ENCODE results near the gene ASB1.
"Not testable (repeated sequence)": the region's sequence is repeated elsewhere in the genome, so short reads cannot be mapped to it uniquely, and the experiment has no call there.

The ASB1 gene

DNA sequence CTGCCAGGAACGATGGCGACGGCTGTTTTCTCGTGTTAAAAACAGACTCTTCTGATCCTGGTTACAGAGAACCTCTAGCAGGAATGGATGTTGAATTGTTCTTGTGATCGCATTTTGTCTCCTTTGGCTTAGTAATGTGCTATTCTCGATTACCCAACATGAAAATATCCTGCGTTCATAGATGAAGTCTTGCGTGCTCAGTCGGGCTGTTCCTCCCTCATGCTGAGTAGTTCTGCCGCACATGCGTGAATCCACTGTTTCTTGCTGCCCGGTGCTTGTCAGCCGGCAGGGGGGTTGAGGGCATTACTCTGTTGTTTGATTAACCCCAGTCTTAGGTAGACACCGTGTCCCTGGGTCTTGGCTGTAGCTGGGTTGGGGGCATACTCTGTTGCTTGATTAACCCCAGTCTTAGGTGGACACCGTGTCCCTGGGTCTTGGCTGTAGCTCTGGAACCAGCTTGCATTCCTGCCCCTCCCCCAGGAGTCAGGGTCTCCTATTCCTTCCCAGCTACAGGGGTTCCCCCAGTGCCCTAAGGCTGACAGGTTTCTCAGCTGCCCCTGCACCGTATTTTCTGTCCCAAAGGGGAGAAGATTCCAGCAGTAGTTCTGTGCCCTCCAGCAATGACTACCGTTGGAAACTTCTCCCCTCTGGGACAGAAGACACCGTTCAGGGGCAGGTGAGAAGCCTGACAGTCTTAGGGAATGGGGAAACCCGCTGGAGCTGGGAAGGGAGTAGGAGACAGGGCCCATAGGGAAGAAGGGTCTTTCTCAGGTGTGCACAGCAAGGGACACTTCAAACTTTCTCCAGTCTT is 22.1 kb upstream of the ASB1 start:
- Histone ChIP-seq H3K9ac (ENCODE audit: low read length in 2 of 2) (no peak overlapping the region), H3K27ac (ENCODE audit: low read length) (no peak overlapping the region), H3K4me3 (ENCODE audit: low read length in 2 of 2) (no peak overlapping the region), H3K36me3 (ENCODE audit: control insufficient read depth in 2 of 2, insufficient read depth in 2 of 2, low read length in 2 of 2) (peaks cover 2 to 4% of the 10 kb centered on the region in 2 donors), H3K4me1 (ENCODE audit: control insufficient read depth, insufficient read depth, low read length) (no peaks in the 10 kb centered on the region), H3K9me3 (ENCODE audit: control insufficient read depth in 2 of 2, low read length in 2 of 2) (no peaks in the 10 kb centered on the region), H3K27me3 (ENCODE audit: control insufficient read depth in 1 of 2, insufficient read depth in 2 of 2, low read length in 2 of 2) (no peaks in the 10 kb centered on the region)

GRCh38 chr2:238405217-238405555 is 21.5 kb upstream of the ASB1 start:
- H3K27me3 ChIP-seq (ENCODE audit: control insufficient read depth in 1 of 2, insufficient read depth in 2 of 2, low read length in 2 of 2); H3K27ac ChIP-seq (ENCODE audit: low read length); H3K9me3 ChIP-seq (ENCODE audit: control insufficient read depth in 2 of 2, low read length in 2 of 2); H3K36me3 ChIP-seq (ENCODE audit: control insufficient read depth in 2 of 2, insufficient read depth in 2 of 2, low read length in 2 of 2); H3K4me1 ChIP-seq (ENCODE audit: control insufficient read depth, insufficient read depth, low read length); H3K9ac ChIP-seq (ENCODE audit: low read length in 2 of 2); H3K4me3 ChIP-seq (ENCODE audit: low read length in 2 of 2): not testable (repeated sequence)

DNA sequence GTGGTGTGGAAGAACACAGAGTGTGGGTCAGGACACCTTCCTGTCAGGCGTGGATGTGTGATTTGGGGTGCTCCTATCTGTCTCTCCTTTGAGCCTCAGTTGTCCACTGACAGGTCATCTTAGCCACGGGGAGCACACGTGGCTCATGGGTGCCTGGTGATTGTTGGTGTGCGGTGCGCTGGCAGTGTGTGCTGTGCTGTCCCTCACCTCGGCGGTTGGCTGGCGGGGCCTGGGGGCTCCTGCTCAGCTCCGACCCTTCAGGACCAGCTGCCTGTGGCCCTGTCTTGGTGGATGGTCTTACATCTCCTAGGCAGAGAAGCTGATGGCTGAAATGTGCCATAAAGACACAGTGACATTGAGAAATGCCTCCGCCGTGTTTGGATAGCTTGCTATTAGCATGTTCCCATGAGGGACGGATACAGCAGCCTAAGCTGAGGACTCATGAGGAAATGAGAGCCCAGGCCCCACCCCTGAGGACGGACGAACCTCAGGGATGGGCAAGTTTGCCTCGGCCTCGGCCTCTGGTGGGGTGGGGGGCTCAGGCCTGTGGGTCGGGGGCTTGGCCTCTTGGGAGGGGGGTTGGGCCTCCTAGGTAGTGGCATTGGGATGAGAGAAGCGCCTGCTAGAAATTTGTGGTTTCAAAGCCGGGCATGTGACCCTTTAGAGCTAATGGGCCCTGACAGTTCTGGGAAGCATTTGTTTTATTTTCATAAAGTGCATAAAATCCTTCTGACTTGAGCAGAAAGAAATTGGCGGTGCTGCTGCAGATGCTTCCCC is 20.3 kb upstream of the ASB1 start:
- Histone ChIP-seq H3K9ac (ENCODE audit: low read length in 2 of 2) (no peak overlapping the region), H3K27ac (ENCODE audit: low read length) (no peak overlapping the region), H3K4me1 (ENCODE audit: control insufficient read depth, insufficient read depth, low read length) (no peaks in the 10 kb centered on the region), H3K4me3 (ENCODE audit: low read length in 2 of 2) (no peak overlapping the region), H3K9me3 (ENCODE audit: control insufficient read depth in 2 of 2, low read length in 2 of 2) (no peaks in the 10 kb centered on the region), H3K36me3 (ENCODE audit: control insufficient read depth in 2 of 2, insufficient read depth in 2 of 2, low read length in 2 of 2) (peaks cover 2 to 3% of the 10 kb centered on the region in 2 donors), H3K27me3 (ENCODE audit: control insufficient read depth in 1 of 2, insufficient read depth in 2 of 2, low read length in 2 of 2) (no peaks in the 10 kb centered on the region)

- Histone ChIP-seq H3K4me3 (ENCODE audit: low read length in 2 of 2) (no peak overlapping the region), H3K36me3 (ENCODE audit: control insufficient read depth in 2 of 2, insufficient read depth in 2 of 2, low read length in 2 of 2) (no peaks in the 10 kb centered on the region), H3K27ac (ENCODE audit: low read length) (no peak overlapping the region), H3K9ac (ENCODE audit: low read length in 2 of 2) (no peak overlapping the region), H3K4me1 (ENCODE audit: control insufficient read depth, insufficient read depth, low read length) (no peaks in the 10 kb centered on the region), H3K27me3 (ENCODE audit: control insufficient read depth in 1 of 2, insufficient read depth in 2 of 2, low read length in 2 of 2) (no peaks in the 10 kb centered on the region), H3K9me3 (ENCODE audit: control insufficient read depth in 2 of 2, low read length in 2 of 2) (no peaks in the 10 kb centered on the region)
Measured at GRCh38 chr2:238406998-238407285, 19.8 kb upstream of the ASB1 start.

DNA sequence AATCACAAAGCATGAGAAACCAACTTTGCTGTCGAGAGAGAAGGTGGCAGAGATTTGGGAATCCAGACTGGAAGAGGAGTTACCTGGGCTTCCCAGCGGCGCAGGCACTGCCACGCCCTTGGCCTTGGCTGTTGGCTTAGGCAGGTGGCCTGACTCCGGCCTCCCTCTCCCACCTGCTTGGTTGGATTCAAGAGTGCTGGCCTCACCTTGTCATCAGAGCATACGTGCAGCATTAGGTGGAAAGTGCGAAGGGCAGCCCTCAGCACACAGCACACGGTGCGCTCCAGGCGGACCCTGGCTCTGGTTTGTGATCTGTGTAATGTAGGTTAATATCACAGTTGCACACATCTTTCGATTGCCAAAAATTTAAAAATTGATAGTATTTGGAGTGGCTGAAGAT is 19.2 kb upstream of the ASB1 start:
- Histone ChIP-seq H3K27me3 (ENCODE audit: control insufficient read depth in 1 of 2, insufficient read depth in 2 of 2, low read length in 2 of 2) (no peaks in the 10 kb centered on the region), H3K4me1 (ENCODE audit: control insufficient read depth, insufficient read depth, low read length) (no peaks in the 10 kb centered on the region), H3K36me3 (ENCODE audit: control insufficient read depth in 2 of 2, insufficient read depth in 2 of 2, low read length in 2 of 2) (no peaks in the 10 kb centered on the region), H3K4me3 (ENCODE audit: low read length in 2 of 2) (no peak overlapping the region), H3K9me3 (ENCODE audit: control insufficient read depth in 2 of 2, low read length in 2 of 2) (no peaks in the 10 kb centered on the region), H3K9ac (ENCODE audit: low read length in 2 of 2) (no peak overlapping the region), H3K27ac (ENCODE audit: low read length) (no peak overlapping the region)

DNA sequence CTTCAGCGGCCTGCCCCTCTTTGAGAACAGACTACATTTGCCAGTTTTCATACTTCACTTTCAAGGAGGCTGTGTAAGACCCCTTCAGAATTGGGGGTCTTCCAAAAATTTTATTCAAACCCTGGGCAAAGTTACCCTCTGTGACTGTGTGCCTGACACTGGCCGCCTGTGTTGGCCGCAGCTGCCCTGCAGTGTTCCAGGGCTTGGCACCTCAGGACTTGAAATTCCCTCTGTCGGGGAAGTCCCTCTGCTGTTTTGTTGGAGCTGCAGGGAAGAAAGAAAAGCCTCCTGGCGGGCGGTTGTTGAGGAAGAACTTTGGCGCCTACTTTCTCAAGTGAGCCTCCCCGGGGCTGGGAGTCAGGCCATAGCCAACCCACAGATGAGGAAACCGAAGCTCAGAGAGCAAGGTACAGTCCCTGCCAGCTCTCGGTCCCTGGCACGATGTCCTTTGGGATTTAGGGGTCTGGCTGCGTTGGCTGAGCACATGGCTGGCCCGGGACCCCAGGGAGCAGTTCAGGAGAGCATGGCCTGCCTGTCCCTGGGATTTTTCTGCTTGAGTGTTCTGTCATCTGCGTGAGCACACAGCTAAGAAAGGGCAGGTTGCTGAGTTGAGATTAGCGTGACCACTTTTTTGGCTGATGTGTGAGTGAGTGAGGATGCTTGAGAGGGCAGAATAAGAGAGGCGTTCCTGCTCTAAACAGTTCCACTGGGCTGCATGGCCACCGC is 17.9 kb upstream of the ASB1 start:
- H3K4me3 ChIP-seq (ENCODE audit: low read length in 2 of 2), result no peak overlapping the region
- H3K27me3 ChIP-seq (ENCODE audit: control insufficient read depth in 1 of 2, insufficient read depth in 2 of 2, low read length in 2 of 2), result no peaks in the 10 kb centered on the region
- no peaks in the 10 kb centered on the region for H3K36me3 ChIP-seq (ENCODE audit: control insufficient read depth in 2 of 2, insufficient read depth in 2 of 2, low read length in 2 of 2)
- no peak overlapping the region for H3K27ac ChIP-seq (ENCODE audit: low read length)
- H3K9me3 ChIP-seq (ENCODE audit: control insufficient read depth in 2 of 2, low read length in 2 of 2), result no peaks in the 10 kb centered on the region
- no peak overlapping the region for H3K9ac ChIP-seq (ENCODE audit: low read length in 2 of 2)
- H3K4me1 ChIP-seq (ENCODE audit: control insufficient read depth, insufficient read depth, low read length), result no peaks in the 10 kb centered on the region

DNA sequence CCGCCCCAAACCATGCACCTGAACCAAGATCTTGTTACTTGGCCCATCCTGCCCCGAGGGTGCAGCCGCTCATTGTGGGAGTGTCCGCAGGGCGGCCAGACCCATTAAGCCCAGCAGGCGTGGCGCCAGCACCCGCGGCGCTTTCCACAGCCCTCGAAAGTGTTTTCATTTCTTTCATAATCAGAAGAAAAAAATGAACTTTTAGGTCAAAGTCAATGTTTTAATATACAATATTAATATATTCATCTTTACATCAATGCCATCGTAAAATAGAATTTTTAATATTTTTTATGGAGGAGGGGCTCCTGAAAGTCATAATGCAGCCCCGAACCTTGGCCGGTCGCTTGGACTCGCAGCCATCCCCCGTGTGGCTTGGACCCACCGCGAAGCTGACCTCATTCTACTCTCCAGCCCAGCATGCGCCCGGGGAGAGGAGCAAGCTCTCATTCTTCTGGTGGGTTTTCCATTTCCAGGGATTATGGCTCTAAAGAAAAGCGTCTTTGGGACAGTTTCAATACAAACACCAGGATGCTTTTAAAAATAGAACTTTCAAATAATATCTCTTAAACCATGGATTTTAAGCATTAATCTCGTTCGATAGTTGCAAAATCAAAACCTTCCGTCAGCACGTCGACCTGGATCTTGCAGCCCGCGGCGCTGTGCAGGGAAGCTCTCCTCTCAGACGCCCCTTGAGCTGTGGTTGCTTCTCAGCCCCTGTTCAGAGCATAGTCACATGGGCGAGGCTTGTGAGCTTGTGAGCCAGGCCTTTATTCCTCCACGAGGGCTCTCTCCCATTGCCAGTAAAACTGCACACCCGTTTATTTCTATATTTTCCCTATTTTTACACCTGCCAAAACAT is 17.2 kb upstream of the ASB1 start:
- no peak overlapping the region for H3K27ac ChIP-seq (ENCODE audit: low read length)
- H3K27me3 ChIP-seq (ENCODE audit: control insufficient read depth in 1 of 2, insufficient read depth in 2 of 2, low read length in 2 of 2), result no peaks in the 10 kb centered on the region
- no peaks in the 10 kb centered on the region for H3K36me3 ChIP-seq (ENCODE audit: control insufficient read depth in 2 of 2, insufficient read depth in 2 of 2, low read length in 2 of 2)
- no peaks in the 10 kb centered on the region for H3K4me1 ChIP-seq (ENCODE audit: control insufficient read depth, insufficient read depth, low read length)
- H3K9ac ChIP-seq (ENCODE audit: low read length in 2 of 2), result no peak overlapping the region
- H3K4me3 ChIP-seq (ENCODE audit: low read length in 2 of 2), result no peak overlapping the region
- H3K9me3 ChIP-seq (ENCODE audit: control insufficient read depth in 2 of 2, low read length in 2 of 2), result no peaks in the 10 kb centered on the region

DNA sequence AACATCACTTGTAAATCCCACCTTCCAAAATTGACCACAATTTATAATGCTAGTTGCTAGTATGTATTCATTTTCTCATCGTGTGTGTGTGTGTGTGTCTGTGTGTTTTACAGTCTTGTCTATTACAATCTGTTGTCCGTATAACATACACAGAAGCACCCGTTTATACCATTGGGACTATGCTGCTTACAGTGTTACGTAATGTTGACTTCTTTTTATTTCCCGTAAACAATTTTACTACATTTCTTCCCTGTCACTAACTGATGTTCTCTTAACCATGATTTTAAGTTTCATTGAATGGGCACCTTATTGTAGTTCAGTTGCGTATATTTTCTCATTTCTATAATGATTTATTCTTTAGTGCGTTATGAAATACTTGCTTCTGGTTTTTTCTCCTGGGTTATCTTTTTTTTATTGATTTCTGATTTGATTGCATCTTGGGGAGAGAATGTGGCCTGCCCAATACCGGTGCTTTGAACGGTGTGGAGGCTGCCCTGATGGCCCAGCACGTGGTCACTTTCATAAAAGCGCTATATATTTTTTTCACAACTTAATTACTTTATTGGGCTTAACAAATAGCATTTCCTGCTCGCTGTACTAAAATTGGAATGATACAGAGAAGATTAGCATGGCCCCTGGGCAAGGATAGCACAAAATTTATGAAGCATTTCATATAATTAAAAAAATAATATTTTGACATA is 14.5 kb upstream of the ASB1 start:
- Histone ChIP-seq H3K4me3 (ENCODE audit: low read length in 2 of 2) (no peak overlapping the region), H3K27me3 (ENCODE audit: control insufficient read depth in 1 of 2, insufficient read depth in 2 of 2, low read length in 2 of 2) (no peaks in the 10 kb centered on the region), H3K9me3 (ENCODE audit: control insufficient read depth in 2 of 2, low read length in 2 of 2) (no peaks in the 10 kb centered on the region), H3K9ac (ENCODE audit: low read length in 2 of 2) (no peak overlapping the region), H3K36me3 (ENCODE audit: control insufficient read depth in 2 of 2, insufficient read depth in 2 of 2, low read length in 2 of 2) (no peaks in the 10 kb centered on the region), H3K4me1 (ENCODE audit: control insufficient read depth, insufficient read depth, low read length) (no peaks in the 10 kb centered on the region), H3K27ac (ENCODE audit: low read length) (no peak overlapping the region)

DNA sequence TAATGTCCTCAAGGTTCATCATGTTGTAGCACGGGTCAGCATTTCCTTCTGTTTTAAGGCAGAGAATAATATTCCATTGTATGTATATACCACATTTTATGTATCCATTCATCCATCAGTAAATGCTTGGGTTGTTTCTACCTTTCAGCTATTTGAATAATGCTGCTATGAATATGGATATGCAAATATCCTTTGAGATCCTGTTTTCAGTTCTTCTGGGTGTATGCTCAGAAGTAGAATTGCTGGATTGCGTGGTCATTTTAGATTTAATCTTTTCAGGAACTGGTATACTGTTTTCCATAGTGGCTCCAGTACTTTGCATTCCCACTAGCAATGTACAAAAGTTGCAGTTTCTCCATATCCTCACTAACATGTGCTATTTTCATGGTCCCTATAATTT is 13.4 kb upstream of the ASB1 start:
- Histone ChIP-seq H3K4me3 (ENCODE audit: low read length in 2 of 2) (no peak overlapping the region), H3K27ac (ENCODE audit: low read length) (no peak overlapping the region), H3K27me3 (ENCODE audit: control insufficient read depth in 1 of 2, insufficient read depth in 2 of 2, low read length in 2 of 2) (no peaks in the 10 kb centered on the region), H3K9ac (ENCODE audit: low read length in 2 of 2) (no peak overlapping the region), H3K9me3 (ENCODE audit: control insufficient read depth in 2 of 2, low read length in 2 of 2) (no peaks in the 10 kb centered on the region), H3K4me1 (ENCODE audit: control insufficient read depth, insufficient read depth, low read length) (no peaks in the 10 kb centered on the region), H3K36me3 (ENCODE audit: control insufficient read depth in 2 of 2, insufficient read depth in 2 of 2, low read length in 2 of 2) (no peaks in the 10 kb centered on the region)
